ENCODE results near the gene SYT12.

- TF ChIP-seq, protein P1, sequence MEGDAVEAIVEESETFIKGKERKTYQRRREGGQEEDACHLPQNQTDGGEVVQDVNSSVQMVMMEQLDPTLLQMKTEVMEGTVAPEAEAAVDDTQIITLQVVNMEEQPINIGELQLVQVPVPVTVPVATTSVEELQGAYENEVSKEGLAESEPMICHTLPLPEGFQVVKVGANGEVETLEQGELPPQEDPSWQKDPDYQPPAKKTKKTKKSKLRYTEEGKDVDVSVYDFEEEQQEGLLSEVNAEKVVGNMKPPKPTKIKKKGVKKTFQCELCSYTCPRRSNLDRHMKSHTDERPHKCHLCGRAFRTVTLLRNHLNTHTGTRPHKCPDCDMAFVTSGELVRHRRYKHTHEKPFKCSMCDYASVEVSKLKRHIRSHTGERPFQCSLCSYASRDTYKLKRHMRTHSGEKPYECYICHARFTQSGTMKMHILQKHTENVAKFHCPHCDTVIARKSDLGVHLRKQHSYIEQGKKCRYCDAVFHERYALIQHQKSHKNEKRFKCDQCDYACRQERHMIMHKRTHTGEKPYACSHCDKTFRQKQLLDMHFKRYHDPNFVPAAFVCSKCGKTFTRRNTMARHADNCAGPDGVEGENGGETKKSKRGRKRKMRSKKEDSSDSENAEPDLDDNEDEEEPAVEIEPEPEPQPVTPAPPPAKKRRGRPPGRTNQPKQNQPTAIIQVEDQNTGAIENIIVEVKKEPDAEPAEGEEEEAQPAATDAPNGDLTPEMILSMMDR (IDR thresholded peaks at IDR 0.05), result no peak
- no peak for TF ChIP-seq POLR2A (IDR thresholded peaks at IDR 0.05; ENCODE audit: low read depth)
These were observed 56.3 kb downstream of the SYT12 start for GRCh38 chr11:67079065-67079705.
